H1 (cell line): ENCODE results near the gene DNAJC21. TPM values are rescaled to one million over a fixed set of nuclear protein-coding genes. Genes with fewer than 3 reads are reported as not detected.

ENCODE experiments used
- EZH2 ChIP-seq: fragments of 200-600 bp; sonication (generic); IDR thresholded peaks from 2 replicates; pipeline ENCODE4 v1.7.1; 2012; ENCODE audit warnings: low read depth, mild to moderate bottlenecking, moderate library complexity, low read length, inconsistent platforms; ENCODE audit not compliant: severe bottlenecking
- HDAC6 ChIP-seq: IDR thresholded peaks from one replicate; pipeline ENCODE4 v1.7.1; 2012; ENCODE audit warnings: low read depth, mild to moderate bottlenecking, inconsistent platforms, low read length, moderate library complexity
- KDM5A ChIP-seq: fragments of 200-600 bp; IDR thresholded peaks from 2 replicates; pipeline ENCODE4 v1.7.1; 2012; ENCODE audit warnings: mild to moderate bottlenecking, low read length, inconsistent platforms, mixed read lengths
- NRF1 ChIP-seq: IDR thresholded peaks from 2 replicates; pipeline ENCODE4 v1.6.1; 2011; ENCODE audit warnings: mild to moderate bottlenecking, low read depth, low read length, improper control_type of control experiment
- SAP30 ChIP-seq: fragments of 300-600 bp; sonication (generic); IDR thresholded peaks from 2 replicates; pipeline ENCODE4 v1.7.1; 2012; ENCODE audit warnings: low read length, moderate library complexity, mild to moderate bottlenecking, inconsistent platforms; ENCODE audit not compliant: insufficient read depth, insufficient replicate concordance
- SRF ChIP-seq: IDR thresholded peaks from 2 replicates; pipeline ENCODE4 v1.6.1; 2011; ENCODE audit warnings: mild to moderate bottlenecking, low read depth, low read length, moderate library complexity
- TBP ChIP-seq: IDR thresholded peaks from 2 replicates; pipeline ENCODE4 v1.6.1; 2011; ENCODE audit warnings: low read depth, low read length, improper control_type of control experiment
- polyA plus RNA-seq, 7 experiments: library from polyadenylated mRNA; depleted of rRNA in 3 of 7; stranded (reverse) in 5 of 7; unstranded in 2 of 7; fragments of >200 nt in 5 of 7; fragments of 200-250 nt in 2 of 7; gene quantifications; 1 replicate in 5 of 7; 2 replicates in 1 of 7; 4 replicates in 1 of 7; pipeline versions ENCODE4 v1.2.1 to v1.2.3, GENCODE V29; 2011 to 2013; ENCODE audit warnings: missing spikeins in 2 of 7, mixed read lengths in 2 of 7
- total RNA-seq: library from RNA; stranded (reverse); fragmentation: NEBNext Ultra II Directional; extraction: Animal tissue kit (Norgen Biotek cat#: 25700); gene quantifications from 2 replicates; pipeline ENCODE4 v1.2.1, GENCODE V29; 2021
- TF ChIP-seq, protein P1 (sequence below): fragments of 300-600 bp; sonication (generic); IDR thresholded peaks from 2 replicates; pipeline ENCODE4 v1.7.1; 2012; ENCODE audit warnings: low read length, moderate library complexity, mild to moderate bottlenecking, inconsistent platforms; ENCODE audit not compliant: insufficient replicate concordance
- TF ChIP-seq, protein P2 (sequence below): IDR thresholded peaks from 2 replicates; pipeline ENCODE4 v1.6.1; 2011; ENCODE audit warnings: low read length, improper control_type of control experiment

DNAJC21 gene
- total and polyA plus RNA-seq, 2 of the 8 experiments (the other 6 are each of a cell fraction or from before 2014, with no cell fraction given) = 5.1 to 47.5 TPM

GRCh38 chr5:34991486-34992238 is 62.3 kb downstream of the DNAJC21 start (continued):
- TF ChIP-seq, protein P1, sequence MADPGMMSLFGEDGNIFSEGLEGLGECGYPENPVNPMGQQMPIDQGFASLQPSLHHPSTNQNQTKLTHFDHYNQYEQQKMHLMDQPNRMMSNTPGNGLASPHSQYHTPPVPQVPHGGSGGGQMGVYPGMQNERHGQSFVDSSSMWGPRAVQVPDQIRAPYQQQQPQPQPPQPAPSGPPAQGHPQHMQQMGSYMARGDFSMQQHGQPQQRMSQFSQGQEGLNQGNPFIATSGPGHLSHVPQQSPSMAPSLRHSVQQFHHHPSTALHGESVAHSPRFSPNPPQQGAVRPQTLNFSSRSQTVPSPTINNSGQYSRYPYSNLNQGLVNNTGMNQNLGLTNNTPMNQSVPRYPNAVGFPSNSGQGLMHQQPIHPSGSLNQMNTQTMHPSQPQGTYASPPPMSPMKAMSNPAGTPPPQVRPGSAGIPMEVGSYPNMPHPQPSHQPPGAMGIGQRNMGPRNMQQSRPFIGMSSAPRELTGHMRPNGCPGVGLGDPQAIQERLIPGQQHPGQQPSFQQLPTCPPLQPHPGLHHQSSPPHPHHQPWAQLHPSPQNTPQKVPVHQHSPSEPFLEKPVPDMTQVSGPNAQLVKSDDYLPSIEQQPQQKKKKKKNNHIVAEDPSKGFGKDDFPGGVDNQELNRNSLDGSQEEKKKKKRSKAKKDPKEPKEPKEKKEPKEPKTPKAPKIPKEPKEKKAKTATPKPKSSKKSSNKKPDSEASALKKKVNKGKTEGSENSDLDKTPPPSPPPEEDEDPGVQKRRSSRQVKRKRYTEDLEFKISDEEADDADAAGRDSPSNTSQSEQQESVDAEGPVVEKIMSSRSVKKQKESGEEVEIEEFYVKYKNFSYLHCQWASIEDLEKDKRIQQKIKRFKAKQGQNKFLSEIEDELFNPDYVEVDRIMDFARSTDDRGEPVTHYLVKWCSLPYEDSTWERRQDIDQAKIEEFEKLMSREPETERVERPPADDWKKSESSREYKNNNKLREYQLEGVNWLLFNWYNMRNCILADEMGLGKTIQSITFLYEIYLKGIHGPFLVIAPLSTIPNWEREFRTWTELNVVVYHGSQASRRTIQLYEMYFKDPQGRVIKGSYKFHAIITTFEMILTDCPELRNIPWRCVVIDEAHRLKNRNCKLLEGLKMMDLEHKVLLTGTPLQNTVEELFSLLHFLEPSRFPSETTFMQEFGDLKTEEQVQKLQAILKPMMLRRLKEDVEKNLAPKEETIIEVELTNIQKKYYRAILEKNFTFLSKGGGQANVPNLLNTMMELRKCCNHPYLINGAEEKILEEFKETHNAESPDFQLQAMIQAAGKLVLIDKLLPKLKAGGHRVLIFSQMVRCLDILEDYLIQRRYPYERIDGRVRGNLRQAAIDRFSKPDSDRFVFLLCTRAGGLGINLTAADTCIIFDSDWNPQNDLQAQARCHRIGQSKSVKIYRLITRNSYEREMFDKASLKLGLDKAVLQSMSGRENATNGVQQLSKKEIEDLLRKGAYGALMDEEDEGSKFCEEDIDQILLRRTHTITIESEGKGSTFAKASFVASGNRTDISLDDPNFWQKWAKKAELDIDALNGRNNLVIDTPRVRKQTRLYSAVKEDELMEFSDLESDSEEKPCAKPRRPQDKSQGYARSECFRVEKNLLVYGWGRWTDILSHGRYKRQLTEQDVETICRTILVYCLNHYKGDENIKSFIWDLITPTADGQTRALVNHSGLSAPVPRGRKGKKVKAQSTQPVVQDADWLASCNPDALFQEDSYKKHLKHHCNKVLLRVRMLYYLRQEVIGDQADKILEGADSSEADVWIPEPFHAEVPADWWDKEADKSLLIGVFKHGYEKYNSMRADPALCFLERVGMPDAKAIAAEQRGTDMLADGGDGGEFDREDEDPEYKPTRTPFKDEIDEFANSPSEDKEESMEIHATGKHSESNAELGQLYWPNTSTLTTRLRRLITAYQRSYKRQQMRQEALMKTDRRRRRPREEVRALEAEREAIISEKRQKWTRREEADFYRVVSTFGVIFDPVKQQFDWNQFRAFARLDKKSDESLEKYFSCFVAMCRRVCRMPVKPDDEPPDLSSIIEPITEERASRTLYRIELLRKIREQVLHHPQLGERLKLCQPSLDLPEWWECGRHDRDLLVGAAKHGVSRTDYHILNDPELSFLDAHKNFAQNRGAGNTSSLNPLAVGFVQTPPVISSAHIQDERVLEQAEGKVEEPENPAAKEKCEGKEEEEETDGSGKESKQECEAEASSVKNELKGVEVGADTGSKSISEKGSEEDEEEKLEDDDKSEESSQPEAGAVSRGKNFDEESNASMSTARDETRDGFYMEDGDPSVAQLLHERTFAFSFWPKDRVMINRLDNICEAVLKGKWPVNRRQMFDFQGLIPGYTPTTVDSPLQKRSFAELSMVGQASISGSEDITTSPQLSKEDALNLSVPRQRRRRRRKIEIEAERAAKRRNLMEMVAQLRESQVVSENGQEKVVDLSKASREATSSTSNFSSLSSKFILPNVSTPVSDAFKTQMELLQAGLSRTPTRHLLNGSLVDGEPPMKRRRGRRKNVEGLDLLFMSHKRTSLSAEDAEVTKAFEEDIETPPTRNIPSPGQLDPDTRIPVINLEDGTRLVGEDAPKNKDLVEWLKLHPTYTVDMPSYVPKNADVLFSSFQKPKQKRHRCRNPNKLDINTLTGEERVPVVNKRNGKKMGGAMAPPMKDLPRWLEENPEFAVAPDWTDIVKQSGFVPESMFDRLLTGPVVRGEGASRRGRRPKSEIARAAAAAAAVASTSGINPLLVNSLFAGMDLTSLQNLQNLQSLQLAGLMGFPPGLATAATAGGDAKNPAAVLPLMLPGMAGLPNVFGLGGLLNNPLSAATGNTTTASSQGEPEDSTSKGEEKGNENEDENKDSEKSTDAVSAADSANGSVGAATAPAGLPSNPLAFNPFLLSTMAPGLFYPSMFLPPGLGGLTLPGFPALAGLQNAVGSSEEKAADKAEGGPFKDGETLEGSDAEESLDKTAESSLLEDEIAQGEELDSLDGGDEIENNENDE = no peak
- TF ChIP-seq NRF1 (no peak), SAP30 (no peak), TBP (no peak), SRF (no peak), HDAC6 (no peak), KDM5A (no peak), EZH2 (no peak)
- TF ChIP-seq, protein P2, sequence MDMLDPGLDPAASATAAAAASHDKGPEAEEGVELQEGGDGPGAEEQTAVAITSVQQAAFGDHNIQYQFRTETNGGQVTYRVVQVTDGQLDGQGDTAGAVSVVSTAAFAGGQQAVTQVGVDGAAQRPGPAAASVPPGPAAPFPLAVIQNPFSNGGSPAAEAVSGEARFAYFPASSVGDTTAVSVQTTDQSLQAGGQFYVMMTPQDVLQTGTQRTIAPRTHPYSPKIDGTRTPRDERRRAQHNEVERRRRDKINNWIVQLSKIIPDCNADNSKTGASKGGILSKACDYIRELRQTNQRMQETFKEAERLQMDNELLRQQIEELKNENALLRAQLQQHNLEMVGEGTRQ = no peak
